Ectodermal cell (in vitro differentiated cells): ENCODE data around the gene TRIM13.

Experiments
- H3K27ac ChIP-seq: 2 replicates; pipeline ENCODE4 v1.7.0; 2013; ENCODE audit warnings: mild to moderate bottlenecking, low read depth, low read length; ENCODE audit not compliant: insufficient read depth, poor library complexity, severe bottlenecking
- H3K27me3 ChIP-seq: 2 replicates; pipeline ENCODE4 v1.7.0; 2013; ENCODE audit warnings: mild to moderate bottlenecking, low read length; ENCODE audit not compliant: insufficient read depth, control insufficient read depth, poor library complexity, severe bottlenecking
- H3K36me3 ChIP-seq: one replicate; pipeline ENCODE4 v1.7.0; 2013; ENCODE audit warnings: low read length; ENCODE audit not compliant: control insufficient read depth, insufficient read depth
- H3K4me1 ChIP-seq: one replicate; pipeline ENCODE4 v1.7.0; 2013; ENCODE audit warnings: low read length; ENCODE audit not compliant: control insufficient read depth, insufficient read depth
- H3K4me3 ChIP-seq: 2 replicates; pipeline ENCODE4 v1.7.0; 2013; ENCODE audit warnings: low read depth, low read length, control low read depth; ENCODE audit not compliant: insufficient read depth
- H3K9me3 ChIP-seq: 2 replicates; pipeline ENCODE4 v1.7.0; 2013; ENCODE audit warnings: mild to moderate bottlenecking, low read length, moderate library complexity; ENCODE audit not compliant: control insufficient read depth
- WGBS, 2 experiments: methylation state at CpG; one replicate each; pipeline ENCODE4 v1.1.7; 2013; ENCODE audit warnings: missing lambda C conversion rate in 2 of 2; 5-methylcytosine and 5-hydroxymethylcytosine counted together

Gene TRIM13

DNA sequence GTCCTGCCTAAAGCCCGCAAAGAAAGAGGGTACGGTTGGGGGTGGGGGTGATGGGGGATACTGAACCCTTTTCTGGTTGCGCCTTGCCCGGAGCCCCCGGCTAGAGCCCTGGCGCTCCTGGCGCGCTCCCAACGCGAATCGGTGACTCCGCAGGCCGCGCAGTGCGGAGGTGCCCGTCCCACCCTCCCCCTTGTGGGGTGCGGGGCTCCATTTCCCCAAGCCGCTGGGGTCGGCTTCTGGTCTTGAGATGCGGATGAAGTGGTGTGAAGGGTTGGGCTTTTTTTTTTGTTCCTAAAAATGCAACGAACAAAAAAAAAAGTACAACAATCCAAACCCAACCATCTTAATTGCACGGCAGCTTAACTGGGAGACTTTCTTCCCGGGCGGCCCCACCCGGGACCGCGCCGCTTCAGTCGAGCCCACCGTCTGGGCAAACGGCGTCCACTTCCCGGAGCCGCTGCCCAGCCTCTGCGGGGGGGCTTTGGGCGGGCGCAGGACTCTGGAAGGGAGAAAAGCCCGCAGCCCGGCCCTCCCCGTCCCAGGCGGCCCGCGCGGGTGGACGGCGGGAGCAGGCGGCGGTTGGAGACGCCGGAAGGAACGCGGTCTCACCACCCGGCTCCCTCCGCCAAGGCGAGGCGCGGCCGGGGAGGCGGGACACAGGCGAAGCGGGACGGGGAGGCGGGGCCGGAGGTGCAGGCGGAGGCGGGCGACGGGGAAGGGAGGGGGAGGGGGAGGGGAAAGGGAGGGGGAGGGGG, 504 bp upstream of the TRIM13 start:
- 1% methylated on average over 54 to 57 of the region's 68 CpGs for WGBS, 2 experiments
- Histone ChIP-seq H3K4me1 (peaks cover 14% of the 10 kb centered on the region), H3K4me3 (peak overlapping the region; percentile 71), H3K36me3 (peaks cover 15% of the 10 kb centered on the region), H3K27ac (peak overlapping the region; percentile 83), H3K27me3 (peaks cover 9% of the 10 kb centered on the region), H3K9me3 (no peaks in the 10 kb centered on the region)

DNA sequence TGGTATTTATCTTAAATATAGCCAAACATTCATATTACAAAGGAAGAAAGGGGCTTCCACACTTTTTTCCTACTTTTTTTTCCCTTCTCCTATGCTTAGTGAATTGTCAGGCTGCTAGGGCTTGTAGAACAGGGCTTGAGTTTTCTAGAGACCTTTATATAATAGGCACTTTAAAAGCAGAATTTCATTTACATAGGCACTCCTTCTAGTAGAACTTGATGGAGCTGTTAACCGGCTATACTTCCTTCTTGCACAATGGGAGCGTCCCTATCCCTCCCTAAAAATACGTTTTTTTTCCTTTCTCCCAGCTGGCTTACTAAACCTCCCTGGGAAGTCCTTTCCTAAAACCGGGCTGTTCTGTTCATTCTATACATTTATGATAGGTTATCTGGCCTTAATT, 1.1 kb downstream of the TRIM13 start:
- Histone ChIP-seq H3K4me3 (peak overlapping the region; percentile 88), H3K9me3 (no peaks in the 10 kb centered on the region), H3K36me3 (peaks cover 15% of the 10 kb centered on the region), H3K27me3 (peaks cover 9% of the 10 kb centered on the region), H3K27ac (no peak overlapping the region), H3K4me1 (peaks cover 14% of the 10 kb centered on the region)
- WGBS, 2 experiments: 20 to 25% methylated on average over 4 of the region's 4 CpGs

DNA sequence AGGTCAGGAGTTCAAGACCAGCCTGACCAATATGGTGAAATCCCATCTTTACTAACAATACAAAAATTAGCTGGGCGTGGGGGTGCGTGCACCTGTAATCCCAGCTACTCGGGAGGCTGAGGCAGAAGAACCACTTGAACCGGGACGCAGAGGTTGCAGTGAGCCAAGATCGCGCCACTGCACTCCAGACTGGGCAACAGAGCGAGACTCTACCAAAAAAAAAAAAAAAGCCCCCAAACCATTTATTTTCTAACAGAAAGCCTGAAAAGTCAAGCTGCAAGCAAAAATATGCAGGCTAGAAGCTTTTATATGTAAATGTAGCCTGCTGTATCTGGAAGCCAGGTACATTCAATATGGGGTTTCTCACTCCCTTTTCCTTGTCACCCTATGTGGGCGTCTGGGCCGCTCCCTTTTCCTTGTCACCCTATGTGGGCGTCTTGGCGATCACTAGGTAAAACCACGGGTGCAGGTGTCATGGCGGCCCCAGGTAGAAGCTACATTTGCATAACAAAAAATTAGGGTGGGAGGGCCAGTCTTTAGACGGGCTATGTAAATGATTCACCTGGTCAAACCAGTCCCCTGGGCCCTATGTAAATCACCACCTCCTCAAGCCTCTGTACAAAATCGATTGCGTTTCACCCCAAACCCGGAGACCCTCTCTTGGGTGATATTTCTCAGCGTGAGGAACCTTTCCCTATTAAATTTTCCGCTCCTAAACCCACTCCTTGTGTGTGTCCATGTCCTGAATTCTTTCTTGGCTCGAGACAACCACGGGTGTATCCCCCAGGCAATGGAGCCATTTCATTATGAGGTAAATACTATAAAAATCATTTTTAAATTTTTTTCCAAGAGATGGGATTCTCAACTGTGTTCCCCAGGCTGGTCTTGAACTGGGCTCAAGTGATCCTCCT, 2.1 kb downstream of the TRIM13 start:
- peaks cover 9% of the 10 kb centered on the region for H3K27me3 ChIP-seq
- peaks cover 14% of the 10 kb centered on the region for H3K4me1 ChIP-seq
- H3K27ac ChIP-seq: no peak overlapping the region
- 75 to 83% methylated on average over 19 to 21 of the region's 22 CpGs for WGBS, 2 experiments
- peak overlapping the region; percentile 88 for H3K4me3 ChIP-seq
- peaks cover 16% of the 10 kb centered on the region for H3K36me3 ChIP-seq
- no peaks in the 10 kb centered on the region for H3K9me3 ChIP-seq

DNA sequence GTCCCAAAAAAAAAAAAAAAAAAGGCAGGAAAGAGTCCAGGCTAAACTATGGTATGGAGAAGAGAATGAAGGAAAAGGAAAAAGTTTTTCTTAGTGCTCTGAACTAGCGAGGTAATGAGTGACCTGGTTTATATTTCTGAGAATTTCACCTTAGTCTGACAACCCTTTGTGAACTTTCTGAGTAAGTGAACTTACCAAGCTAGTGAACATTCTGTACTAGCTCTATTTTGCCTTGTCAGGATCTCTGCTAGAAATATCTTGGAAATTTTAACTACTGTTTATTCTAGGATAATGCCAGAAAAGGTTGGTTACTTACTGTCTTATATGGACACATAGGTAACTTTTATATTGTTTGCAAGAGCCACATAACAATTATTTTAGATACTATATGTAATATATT, 4.4 kb downstream of the TRIM13 start:
- Histone ChIP-seq H3K27me3 (no peaks in the 10 kb centered on the region), H3K4me3 (no peak overlapping the region), H3K4me1 (peaks cover 10% of the 10 kb centered on the region), H3K36me3 (peaks cover 22% of the 10 kb centered on the region), H3K9me3 (no peaks in the 10 kb centered on the region), H3K27ac (no peak overlapping the region)
- WGBS, 2 experiments: 95 to 100% methylated on average over 1 of the region's 1 CpG

DNA sequence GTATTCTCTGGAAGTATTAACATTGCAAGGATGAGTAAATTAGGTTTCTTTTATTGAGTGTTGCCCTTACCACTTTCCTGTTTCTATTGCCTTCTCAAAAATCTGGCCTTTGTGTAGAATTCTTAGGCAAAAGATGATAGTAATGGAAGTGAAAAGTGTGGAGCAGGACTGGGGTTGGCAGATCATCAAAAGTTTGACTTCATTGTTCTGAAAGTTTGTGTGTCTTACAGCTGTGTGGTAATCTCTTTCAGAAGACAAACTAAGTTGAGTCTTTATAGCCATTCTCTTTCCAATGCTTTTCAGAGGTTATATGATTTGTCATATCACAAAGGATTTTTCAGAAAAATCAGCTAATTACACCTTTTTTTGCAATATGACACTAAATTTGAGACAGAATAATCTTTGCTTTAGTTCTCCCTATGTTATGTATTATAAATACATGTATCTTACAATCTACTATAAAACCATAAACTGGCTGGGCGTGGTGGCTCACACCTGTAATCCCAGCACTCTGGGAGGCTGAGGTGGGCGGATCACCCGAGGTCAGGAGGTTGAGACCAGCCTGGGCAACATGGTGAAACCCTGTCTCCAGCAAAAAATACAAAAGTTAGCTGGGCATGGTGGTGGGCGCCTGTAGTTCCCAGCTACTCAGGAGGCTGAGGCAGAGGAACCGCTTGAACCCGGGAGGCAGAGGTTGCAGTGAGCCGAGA, 9.7 kb downstream of the TRIM13 start:
- H3K9me3 ChIP-seq: no peaks in the 10 kb centered on the region
- no peaks in the 10 kb centered on the region for H3K27me3 ChIP-seq

DNA sequence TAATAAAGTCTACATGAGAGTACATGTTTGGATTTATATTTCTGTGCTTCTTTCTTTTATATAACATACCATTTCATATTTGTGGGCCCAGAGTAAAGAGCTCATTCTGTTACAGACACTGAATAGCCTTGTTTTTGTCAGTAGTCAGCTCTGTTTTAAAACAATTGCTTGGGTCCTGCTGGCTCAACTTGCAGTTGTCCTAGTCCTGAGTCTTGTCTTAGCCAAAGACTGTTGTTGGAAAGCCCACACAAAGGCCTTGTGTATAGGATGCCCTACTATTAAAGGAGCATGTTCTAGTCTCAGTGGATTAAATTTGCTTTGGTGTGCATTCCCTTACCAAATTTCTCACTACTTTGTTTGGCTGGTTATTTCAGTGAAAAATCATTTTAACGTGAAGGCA, 14.6 kb downstream of the TRIM13 start:
- H3K4me3 ChIP-seq: no peak overlapping the region
- H3K27ac ChIP-seq: no peak overlapping the region
- no peaks in the 10 kb centered on the region for H3K9me3 ChIP-seq
- 90% methylated on average over 1 of the region's 1 CpG; no CpG with 5 or more reads in 1 of the 2 experiments for WGBS, 2 experiments
- H3K27me3 ChIP-seq: no peaks in the 10 kb centered on the region
- peaks cover 28% of the 10 kb centered on the region for H3K36me3 ChIP-seq
- no peaks in the 10 kb centered on the region for H3K4me1 ChIP-seq

More for the DNA sequence above, 9.7 kb downstream of the TRIM13 start:
- Histone ChIP-seq H3K4me3 (no peak overlapping the region), H3K36me3 (peaks cover 24% of the 10 kb centered on the region), H3K27ac (no peak overlapping the region), H3K4me1 (no peaks in the 10 kb centered on the region)
- WGBS, 2 experiments: 93 to 94% methylated on average over 7 of the region's 7 CpGs

DNA sequence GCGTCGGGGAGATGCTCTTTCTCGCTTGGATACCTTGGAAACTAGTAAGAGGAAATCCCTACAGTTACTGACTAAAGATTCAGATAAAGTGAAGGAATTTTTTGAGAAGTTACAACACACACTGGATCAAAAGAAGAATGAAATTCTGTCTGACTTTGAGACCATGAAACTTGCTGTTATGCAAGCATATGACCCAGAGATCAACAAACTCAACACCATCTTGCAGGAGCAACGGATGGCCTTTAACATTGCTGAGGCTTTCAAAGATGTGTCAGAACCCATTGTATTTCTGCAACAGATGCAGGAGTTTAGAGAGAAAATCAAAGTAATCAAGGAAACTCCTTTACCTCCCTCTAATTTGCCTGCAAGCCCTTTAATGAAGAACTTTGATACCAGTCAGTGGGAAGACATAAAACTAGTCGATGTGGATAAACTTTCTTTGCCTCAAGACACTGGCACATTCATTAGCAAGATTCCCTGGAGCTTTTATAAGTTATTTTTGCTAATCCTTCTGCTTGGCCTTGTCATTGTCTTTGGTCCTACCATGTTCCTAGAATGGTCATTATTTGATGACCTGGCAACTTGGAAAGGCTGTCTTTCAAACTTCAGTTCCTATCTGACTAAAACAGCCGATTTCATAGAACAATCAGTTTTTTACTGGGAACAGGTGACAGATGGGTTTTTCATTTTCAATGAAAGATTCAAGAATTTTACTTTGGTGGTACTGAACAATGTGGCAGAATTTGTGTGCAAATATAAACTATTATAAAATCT, 15.7 kb downstream of the TRIM13 start:
- no peak overlapping the region for H3K27ac ChIP-seq
- H3K4me1 ChIP-seq: no peaks in the 10 kb centered on the region
- WGBS, 2 experiments: 95% methylated on average over 6 of the region's 6 CpGs
- H3K27me3 ChIP-seq: no peaks in the 10 kb centered on the region
- peaks cover 28% of the 10 kb centered on the region for H3K36me3 ChIP-seq
- H3K4me3 ChIP-seq: no peak overlapping the region
- no peaks in the 10 kb centered on the region for H3K9me3 ChIP-seq

DNA sequence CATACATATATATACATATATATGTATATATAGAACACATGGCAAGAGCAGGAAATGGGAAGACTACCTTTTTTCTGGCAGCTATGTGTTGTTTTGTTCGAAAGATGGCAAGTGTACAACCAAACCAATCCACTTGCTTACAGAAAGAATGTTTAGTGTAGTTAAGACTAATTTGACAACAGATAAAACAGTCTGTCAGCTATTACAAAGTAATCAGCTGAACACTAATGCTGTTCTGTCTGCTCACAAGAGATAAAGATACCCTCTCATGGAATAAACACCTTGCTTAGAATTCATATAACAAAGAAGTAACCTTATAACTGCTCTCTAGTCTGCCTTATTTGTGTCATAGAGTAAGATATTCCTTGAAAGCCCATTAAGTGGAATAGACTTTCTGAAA, 17.5 kb downstream of the TRIM13 start:
- Histone ChIP-seq H3K36me3 (peaks cover 19% of the 10 kb centered on the region), H3K27ac (no peak overlapping the region), H3K27me3 (no peaks in the 10 kb centered on the region), H3K9me3 (no peaks in the 10 kb centered on the region), H3K4me1 (no peaks in the 10 kb centered on the region), H3K4me3 (no peak overlapping the region)
- WGBS, 2 experiments: no CpG with 5 or more reads among the region's 1 CpG

DNA sequence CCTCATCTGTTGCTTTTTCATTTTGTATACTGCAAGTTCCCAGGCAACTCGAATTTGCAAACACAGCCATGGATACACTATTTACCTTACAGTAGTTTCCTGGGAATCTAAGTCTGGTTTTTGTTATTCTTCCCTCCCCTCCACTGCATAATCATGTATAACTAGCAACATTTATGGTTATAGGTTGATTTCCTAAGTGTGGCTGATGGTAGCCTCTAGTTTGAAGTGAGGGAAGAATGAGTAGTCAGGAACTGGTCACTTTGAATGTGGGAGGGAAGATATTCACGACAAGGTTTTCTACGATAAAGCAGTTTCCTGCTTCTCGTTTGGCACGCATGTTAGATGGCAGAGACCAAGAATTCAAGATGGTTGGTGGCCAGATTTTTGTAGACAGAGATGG, 18.4 kb downstream of the TRIM13 start, which contains the start of gene KCNRG:
Gene KCNRG (plus strand): TSS at position 187 of the 400 bp plus-strand sequence. CDS start 50 bp downstream, at position 237.
- 81 to 82% methylated on average over 5 of the region's 5 CpGs for WGBS, 2 experiments
- peaks cover 19% of the 10 kb centered on the region for H3K36me3 ChIP-seq

More for the DNA sequence above, 18.4 kb downstream of the TRIM13 start, which contains the start of gene KCNRG:
- no peak within 1 kb of the TSS for H3K27ac ChIP-seq
- H3K9me3 ChIP-seq: no peaks in the 10 kb centered on the region
- H3K4me3 ChIP-seq: no peak within 1 kb of the TSS
- H3K4me1 ChIP-seq: no peaks in the 10 kb centered on the region
- H3K27me3 ChIP-seq: no peaks in the 10 kb centered on the region
